ENCODE data around the gene CNIH1.

GRCh38 chr14:54395716-54396115 lies 45.5 kb downstream of the CNIH1 start:
- TF ChIP-seq POLR2AphosphoS5 (IDR thresholded peaks at IDR 0.05; ENCODE audit: low read depth, low read length) (no peak), REST (IDR thresholded peaks at IDR 0.05; ENCODE audit: insufficient read depth in 1 of 2, low read depth in 2 of 2, low read length in 2 of 2) (no peak)
